HepG2 (cell line): ENCODE data around the gene WDFY1. TPM values are rescaled to one million over a fixed set of nuclear protein-coding genes. Genes with fewer than 3 reads are reported as not detected.

ENCODE experiments used
- ATAC-seq: fragments of 200-7000 bp; cut with Tn5 transposase; 3 replicates; pipeline ENCODE4 v1.9.1; 2020; ENCODE audit warnings: mild to moderate bottlenecking, moderate library complexity
- BruUV-seq: library from RNA; stranded (reverse); fragments of 400-500 nt; replicated peaks from 2 replicates; lab custom pipeline; 2021; lab: Mats Ljungman, UMichigan
- CTCF ChIA-PET: fragments of 300-600 bp; formaldehyde crosslinking; extraction: SDS; loops from one replicate; lab custom pipeline; 2021; ENCODE audit warnings: low total read pairs, inconsistent platforms, low intra/inter-chr PET ratio; lab: Yijun Ruan, JAX
- POLR2A ChIA-PET: fragments of 350-600 bp; sonication (Branson Sonifier 250); formaldehyde crosslinking; loops from one replicate; lab custom pipeline; 2020; ENCODE audit warnings: antibody characterized with exemption, inconsistent platforms; lab: Yijun Ruan, JAX
- DNase-seq: peaks from one replicate; pipeline ENCODE4 v3.0.0-alpha.2; 2015; ENCODE audit warnings: low spot score
- FAIRE-seq: peaks from 3 replicates; lab custom pipeline; 2011; peaks lifted over from hg19 to GRCh38; lab: Jason Lieb, UNC
- H2AFZ ChIP-seq: one replicate; pipeline ENCODE4 v1.6.1; 2011; ENCODE audit warnings: low read length, inconsistent platforms
- H3K27ac ChIP-seq: fragments of 300-600 bp; 3 replicates; pipeline ENCODE4 v1.8.0; 2011; ENCODE audit warnings: mixed run types, mild to moderate bottlenecking, mixed read lengths, low read length, inconsistent platforms; ENCODE audit not compliant: insufficient read depth; ENCODE audit errors: extremely low read length
- H3K27me3 ChIP-seq, 2 experiments: fragments of 200-600 bp in 1 of 2; 2 replicates in 1 of 2; 3 replicates in 1 of 2; pipeline versions ENCODE4 v1.6.0 to v1.8.0; 2011; ENCODE audit warnings: low read length in 2 of 2, mild to moderate bottlenecking in 2 of 2, moderate library complexity in 2 of 2, inconsistent platforms in 1 of 2; ENCODE audit not compliant: insufficient read depth in 2 of 2, control insufficient read depth in 1 of 2
- H3K36me3 ChIP-seq, 2 experiments: fragments of 200-600 bp in 1 of 2; replicated peaks in 1 of 2; 2 replicates in 1 of 2; 3 replicates in 1 of 2; pipeline versions ENCODE4 v1.5.1 to v1.8.0; 2011; ENCODE audit warnings: low read length in 2 of 2, inconsistent platforms in 1 of 2; ENCODE audit not compliant: insufficient read depth in 2 of 2, control insufficient read depth in 1 of 2
- H3K4me1 ChIP-seq: 2 replicates; pipeline ENCODE4 v1.5.1; 2012; ENCODE audit warnings: low read length, inconsistent platforms; ENCODE audit not compliant: insufficient read depth
- H3K4me2 ChIP-seq: 2 replicates; pipeline ENCODE4 v1.6.0; 2011; ENCODE audit warnings: low read depth, low read length, inconsistent platforms
- H3K4me3 ChIP-seq, 3 experiments: fragments of 200-600 bp in 1 of 3; sonication (generic), shearing (Covaris generic) in 1 of 3; replicated peaks in 1 of 3; 2 replicates each; pipeline ENCODE4 v1.5.1; 2011 to 2016; ENCODE audit warnings: low read length in 3 of 3, inconsistent platforms in 2 of 3, low read depth in 2 of 3, mild to moderate bottlenecking in 2 of 3, control low read depth in 1 of 3, mixed read lengths in 1 of 3; ENCODE audit not compliant: insufficient read depth in 1 of 3
- H3K79me2 ChIP-seq: one replicate; pipeline ENCODE4 v1.6.1; 2011; ENCODE audit warnings: low read length, inconsistent platforms; ENCODE audit not compliant: insufficient read depth
- H3K9ac ChIP-seq: 2 replicates; pipeline ENCODE4 v1.6.0; 2011; ENCODE audit warnings: mild to moderate bottlenecking, low read depth, low read length, inconsistent platforms; ENCODE audit not compliant: insufficient read depth
- H3K9me3 ChIP-seq: 2 replicates; pipeline ENCODE4 v1.5.1; 2012; ENCODE audit warnings: mild to moderate bottlenecking, low read length
- H4K20me1 ChIP-seq: 2 replicates; pipeline ENCODE4 v1.6.0; 2011; ENCODE audit warnings: inconsistent platforms, mild to moderate bottlenecking, low read length, moderate library complexity; ENCODE audit not compliant: insufficient read depth
- ARID2 ChIP-seq: sonication (generic); formaldehyde crosslinking; IDR thresholded peaks from 2 replicates; pipeline ENCODE4 v1.8.1; 2022; ENCODE audit warnings: mild to moderate bottlenecking, missing genetic modification reagents, borderline replicate concordance
- IKZF1 ChIP-seq: fragments of 450-650 bp; IDR thresholded peaks from 2 replicates; pipeline ENCODE4 v1.7.1; 2016
- MTF2 ChIP-seq: sonication (generic); formaldehyde crosslinking; IDR thresholded peaks from 2 replicates; pipeline ENCODE4 v1.5.0; 2020; ENCODE audit warnings: missing genetic modification reagents, borderline replicate concordance
- NR3C1 ChIP-seq: sonication (generic); formaldehyde crosslinking; IDR thresholded peaks from 2 replicates; pipeline ENCODE4 v1.4.0; 2020; ENCODE audit warnings: missing genetic modification reagents
- POGK ChIP-seq: sonication (generic); formaldehyde crosslinking; conservative IDR thresholded peaks from 2 replicates; pipeline ENCODE4 v1.8.0; 2022; ENCODE audit warnings: mild to moderate bottlenecking, moderate library complexity, missing genetic modification reagents
- ZBTB38 ChIP-seq: sonication (generic); formaldehyde crosslinking; IDR thresholded peaks from 2 replicates; pipeline ENCODE4 v1.5.1; 2020; ENCODE audit warnings: mild to moderate bottlenecking, missing genetic modification reagents
- ZBTB49 ChIP-seq: sonication (generic); formaldehyde crosslinking; IDR thresholded peaks from 2 replicates; pipeline ENCODE4 v1.4.0; 2020; ENCODE audit warnings: missing genetic modification reagents, borderline replicate concordance
- ZFP62 ChIP-seq: sonication (generic); formaldehyde crosslinking; IDR thresholded peaks from 2 replicates; pipeline ENCODE4 v1.4.0; 2020; ENCODE audit warnings: missing genetic modification reagents
- ZMYM3 ChIP-seq: sonication (generic); formaldehyde crosslinking; IDR thresholded peaks from 2 replicates; pipeline ENCODE4 v1.5.1; 2020; ENCODE audit warnings: mild to moderate bottlenecking, missing genetic modification reagents
- ZNF710 ChIP-seq: sonication (generic); formaldehyde crosslinking; IDR thresholded peaks from 2 replicates; pipeline ENCODE4 v1.5.0; 2020; ENCODE audit warnings: mild to moderate bottlenecking, missing genetic modification reagents, borderline replicate concordance
- ZNF768 ChIP-seq: sonication (generic); formaldehyde crosslinking; IDR thresholded peaks from 2 replicates; pipeline ENCODE4 v1.4.0; 2020; ENCODE audit warnings: missing genetic modification reagents
- ZNF777 ChIP-seq: sonication (generic); formaldehyde crosslinking; IDR thresholded peaks from 2 replicates; pipeline ENCODE4 v1.4.0; 2020; ENCODE audit warnings: missing genetic modification reagents
- WGBS: methylation state at CpG from one replicate; pipeline ENCODE4 v1.1.6; 2017; ENCODE audit warnings: low lambda C conversion rate; 5-methylcytosine and 5-hydroxymethylcytosine counted together
- in situ Hi-C: cut with HindIII; loops from 2 replicates; pipeline ENCODE4 v1.10.0; 2017; ENCODE audit warnings: low pct_unique_long_range_greater_than_20kb; ENCODE audit not compliant: extremely low pct_ligation_motif_present
- intact Hi-C: fragments of 100-400 bp; cut with micrococcal nuclease; formaldehyde crosslinking; loops from one replicate; pipeline ENCODE4 v1.10.0; 2022; ENCODE audit not compliant: unreplicated experiment
- polyA plus RNA-seq, 8 experiments: library from polyadenylated mRNA; depleted of rRNA in 3 of 8; stranded (reverse) in 7 of 8; unstranded in 1 of 8; fragments of >200 nt; fragmentation: Illumina TruSeq in 4 of 8; extraction: Trizol in 4 of 8; gene quantifications; 2 replicates each; pipeline versions ENCODE4 v1.2.1 to v1.2.3, GENCODE V29; 2011 to 2016; ENCODE audit warnings: low read depth in 4 of 8, missing spikeins in 1 of 8, mixed read lengths in 1 of 8; ENCODE audit not compliant: insufficient read depth in 1 of 8
- total RNA-seq, 5 experiments: library from RNA; depleted of rRNA; stranded (reverse); fragments of >200 nt; fragmentation: Illumina TruSeq; extraction: Trizol; gene quantifications; 2 replicates each; pipeline ENCODE4 v1.2.3, GENCODE V29; 2016; ENCODE audit warnings: low read depth in 1 of 5
- TF ChIP-seq, protein P1 (sequence below): sonication (generic); formaldehyde crosslinking; IDR thresholded peaks from 2 replicates; pipeline ENCODE4 v1.5.1; 2020; ENCODE audit warnings: mild to moderate bottlenecking, missing genetic modification reagents

The WDFY1 gene
- total and polyA plus RNA-seq, 2 of the 13 experiments (the other 11 are each of a cell fraction or from before 2014, with no cell fraction given): 77.0 to 78.4 TPM

DNA sequence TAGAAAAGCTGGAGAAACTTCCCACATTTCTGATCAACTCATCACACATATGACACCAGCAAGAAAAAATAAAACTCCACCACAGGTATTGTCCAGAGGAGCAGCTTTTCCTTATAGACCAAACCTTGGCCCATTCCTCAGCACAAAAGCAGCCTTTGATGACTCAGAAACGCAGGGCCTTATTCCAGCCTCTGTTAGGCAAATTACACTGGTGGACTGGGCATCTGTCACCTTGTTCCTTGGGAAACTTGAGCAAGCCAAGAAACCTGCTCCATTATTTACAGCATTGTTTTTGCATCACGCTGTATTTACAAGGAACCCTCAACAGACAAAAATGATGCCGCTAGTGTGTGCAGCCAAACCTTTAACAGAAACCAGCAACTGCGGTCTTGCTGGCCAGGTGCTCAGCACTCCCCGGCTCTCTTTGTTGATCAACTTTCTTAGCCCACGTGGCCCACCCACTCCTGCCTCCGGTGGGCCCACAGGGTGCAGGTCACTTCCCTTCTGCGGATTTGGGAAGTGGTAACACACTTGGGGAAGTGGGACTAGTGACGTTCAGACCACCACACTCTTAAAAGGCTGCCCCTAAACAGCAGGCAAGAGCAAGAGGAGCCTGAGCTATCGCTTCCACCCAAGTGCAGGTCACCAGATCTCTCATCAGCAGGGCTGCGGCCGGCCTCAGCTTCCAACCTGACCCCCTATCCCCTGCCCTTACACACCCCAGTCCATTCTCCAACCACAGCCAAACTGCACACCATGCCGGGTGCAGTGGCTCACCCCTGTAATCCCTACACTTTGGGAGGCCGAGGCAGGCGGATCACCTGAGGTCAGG, 109.2 kb downstream of the WDFY1 start:
- FAIRE-seq (no peak), ATAC-seq (no peak), DNase-seq (no peak)
- Histone ChIP-seq H3K4me3 (peak overlapping the region; percentile 78 to 89 (median 79)), H3K27ac (no peak overlapping the region), H2AFZ (no peak overlapping the region), H3K9ac (no peak overlapping the region), H3K79me2 (peaks cover 3% of the 10 kb centered on the region), H3K9me3 (no peaks in the 10 kb centered on the region), H4K20me1 (no peaks in the 10 kb centered on the region), H3K36me3 (no peaks in the 10 kb centered on the region), H3K4me1 (peaks cover 33% of the 10 kb centered on the region), H3K27me3 (no peaks in the 10 kb centered on the region; a peak in 1 of 5 replicates), H3K4me2 (peak overlapping the region; percentile 96)
- ChIA-PET CTCF (no interaction called here), POLR2A (interaction anchor here (1.6 to 2.6 kb wide), 2 partner anchors 25 to 26 kb away, joined by 3 to 18 read pairs; no protein-coding TSS in a partner anchor)
- in situ Hi-C loops (no loop called here), intact Hi-C loops (loop anchor here (2.0 to 5.0 kb wide), 4 partner anchors 25 to 96 kb away; no protein-coding TSS in a partner anchor)
- 78% methylated on average over 15 of the region's 15 CpGs for WGBS
- BruUV-seq: no TSS peak
- TF ChIP-seq ZBTB38 (CRISPR knock-in tag) (0 out of 2 replicates have a peak, but pooled peaks have one; percentile 22), ARID2 (0 out of 2 replicates have a peak, but pooled peaks have one; percentile 1), IKZF1 (no peak), ZNF777 (no peak), ZMYM3 (CRISPR knock-in tag) (no peak; the same call in 1 of the 2 replicates), ZNF768 (CRISPR knock-in tag) (peak; percentile 10; the same call in 1 of the 2 replicates), ZBTB49 (no peak), MTF2 (CRISPR knock-in tag) (no peak), NR3C1 (CRISPR knock-in tag) (no peak), ZNF710 (CRISPR knock-in tag) (no peak), POGK (CRISPR knock-in tag) (no peak), ZFP62 (no peak)
- TF ChIP-seq, protein P1, sequence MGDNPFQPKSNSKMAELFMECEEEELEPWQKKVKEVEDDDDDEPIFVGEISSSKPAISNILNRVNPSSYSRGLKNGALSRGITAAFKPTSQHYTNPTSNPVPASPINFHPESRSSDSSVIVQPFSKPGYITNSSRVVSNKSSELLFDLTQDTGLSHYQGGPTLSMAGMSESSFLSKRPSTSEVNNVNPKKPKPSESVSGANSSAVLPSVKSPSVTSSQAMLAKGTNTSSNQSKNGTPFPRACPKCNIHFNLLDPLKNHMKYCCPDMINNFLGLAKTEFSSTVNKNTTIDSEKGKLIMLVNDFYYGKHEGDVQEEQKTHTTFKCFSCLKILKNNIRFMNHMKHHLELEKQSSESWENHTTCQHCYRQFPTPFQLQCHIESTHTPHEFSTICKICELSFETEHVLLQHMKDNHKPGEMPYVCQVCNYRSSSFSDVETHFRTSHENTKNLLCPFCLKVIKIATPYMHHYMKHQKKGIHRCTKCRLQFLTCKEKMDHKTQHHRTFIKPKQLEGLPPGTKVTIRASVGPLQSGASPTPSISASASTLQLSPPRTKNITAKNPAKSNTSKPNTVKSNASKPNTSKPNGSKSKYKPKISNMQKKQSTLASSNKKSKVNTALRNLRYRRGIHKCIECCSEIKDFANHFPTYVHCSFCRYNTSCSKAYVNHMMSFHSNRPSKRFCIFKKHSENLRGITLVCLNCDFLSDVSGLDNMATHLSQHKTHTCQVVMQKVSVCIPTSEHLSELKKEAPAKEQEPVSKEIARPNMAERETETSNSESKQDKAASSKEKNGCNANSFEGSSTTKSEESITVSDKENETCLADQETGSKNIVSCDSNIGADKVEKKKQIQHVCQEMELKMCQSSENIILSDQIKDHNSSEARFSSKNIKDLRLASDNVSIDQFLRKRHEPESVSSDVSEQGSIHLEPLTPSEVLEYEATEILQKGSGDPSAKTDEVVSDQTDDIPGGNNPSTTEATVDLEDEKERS: 0 out of 2 replicates have a peak, but pooled peaks have one; percentile 7
